HG03558 (cell line): ENCODE measurements around the gene PRR36.
"Not testable (repeated sequence)": the region's sequence is repeated elsewhere in the genome, so short reads cannot be mapped to it uniquely, and the experiment has no call there.

Experiments
- ATAC-seq: cut with Tn5 transposase; IDR thresholded peaks from one replicate; pipeline ENCODE4 v1.9.1; 2021; ENCODE audit warnings: moderate number of reproducible peaks; ENCODE audit not compliant: unreplicated experiment; ENCODE audit errors: extremely low read depth

PRR36 gene

DNA sequence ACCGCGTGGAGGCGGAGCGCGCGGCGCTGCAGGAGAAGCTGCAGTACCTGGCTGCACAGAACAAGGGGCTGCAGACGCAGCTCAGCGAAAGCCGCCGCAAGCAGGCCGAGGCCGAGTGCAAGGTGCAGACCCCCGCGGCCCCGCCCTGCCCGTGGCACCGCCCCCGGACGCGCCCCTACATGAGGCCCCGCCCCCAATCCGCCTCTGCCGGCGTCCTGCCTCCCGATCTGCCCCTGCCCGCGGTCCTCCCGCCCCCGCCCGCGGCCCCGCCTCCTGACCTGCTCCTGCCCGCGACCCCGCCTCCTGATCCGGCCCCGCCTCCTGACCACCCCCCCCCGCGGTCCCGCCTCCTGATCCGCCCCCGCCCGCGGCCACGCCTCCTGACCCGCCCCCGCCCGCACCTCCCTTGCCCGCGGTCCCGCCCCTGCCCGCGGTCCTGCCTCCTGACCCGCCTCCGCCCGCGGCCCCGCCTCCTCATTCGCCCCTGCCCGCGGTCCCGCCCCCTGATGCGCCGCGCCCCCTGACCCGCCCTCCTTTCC is 11.7 kb downstream of the PRR36 start:
- no peak for ATAC-seq

DNA sequence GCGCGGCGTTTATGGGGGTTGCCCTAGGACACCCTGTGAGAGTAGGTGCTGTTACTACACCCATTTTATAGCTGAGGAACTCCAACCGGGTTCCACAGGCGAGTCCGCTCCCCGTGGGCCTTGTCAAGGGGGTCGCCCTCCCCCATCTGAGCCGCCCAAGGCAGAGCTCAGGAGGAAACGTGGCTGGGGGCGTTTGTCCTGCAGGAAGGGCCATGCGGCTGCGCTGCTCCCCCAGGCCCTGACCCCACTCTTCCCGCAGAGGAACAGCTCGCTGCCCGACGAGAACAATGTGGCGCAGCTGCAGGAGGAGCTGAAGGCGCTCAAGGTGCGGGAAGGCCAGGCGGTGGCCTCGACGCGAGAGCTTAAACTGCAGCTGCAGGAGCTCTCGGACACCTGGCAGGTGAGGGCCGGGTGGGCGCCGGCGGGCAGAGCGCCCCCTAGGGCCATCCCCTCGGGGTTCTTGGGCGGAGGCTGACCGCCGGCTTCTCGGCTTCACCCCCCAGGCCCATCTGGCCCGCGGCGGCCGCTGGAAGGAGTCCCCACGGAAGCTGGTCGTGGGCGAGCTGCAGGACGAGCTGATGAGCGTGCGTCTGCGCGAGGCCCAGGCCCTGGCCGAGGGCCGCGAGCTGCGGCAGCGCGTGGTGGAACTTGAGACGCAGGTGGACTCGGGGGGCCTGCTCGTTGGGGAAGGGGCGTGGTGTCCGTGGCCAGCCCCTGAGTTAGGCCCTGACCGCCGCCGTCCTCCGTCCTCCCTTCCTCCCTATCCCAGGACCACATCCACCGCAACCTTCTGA is 12.4 kb downstream of the PRR36 start:
- ATAC-seq = no peak

DNA sequence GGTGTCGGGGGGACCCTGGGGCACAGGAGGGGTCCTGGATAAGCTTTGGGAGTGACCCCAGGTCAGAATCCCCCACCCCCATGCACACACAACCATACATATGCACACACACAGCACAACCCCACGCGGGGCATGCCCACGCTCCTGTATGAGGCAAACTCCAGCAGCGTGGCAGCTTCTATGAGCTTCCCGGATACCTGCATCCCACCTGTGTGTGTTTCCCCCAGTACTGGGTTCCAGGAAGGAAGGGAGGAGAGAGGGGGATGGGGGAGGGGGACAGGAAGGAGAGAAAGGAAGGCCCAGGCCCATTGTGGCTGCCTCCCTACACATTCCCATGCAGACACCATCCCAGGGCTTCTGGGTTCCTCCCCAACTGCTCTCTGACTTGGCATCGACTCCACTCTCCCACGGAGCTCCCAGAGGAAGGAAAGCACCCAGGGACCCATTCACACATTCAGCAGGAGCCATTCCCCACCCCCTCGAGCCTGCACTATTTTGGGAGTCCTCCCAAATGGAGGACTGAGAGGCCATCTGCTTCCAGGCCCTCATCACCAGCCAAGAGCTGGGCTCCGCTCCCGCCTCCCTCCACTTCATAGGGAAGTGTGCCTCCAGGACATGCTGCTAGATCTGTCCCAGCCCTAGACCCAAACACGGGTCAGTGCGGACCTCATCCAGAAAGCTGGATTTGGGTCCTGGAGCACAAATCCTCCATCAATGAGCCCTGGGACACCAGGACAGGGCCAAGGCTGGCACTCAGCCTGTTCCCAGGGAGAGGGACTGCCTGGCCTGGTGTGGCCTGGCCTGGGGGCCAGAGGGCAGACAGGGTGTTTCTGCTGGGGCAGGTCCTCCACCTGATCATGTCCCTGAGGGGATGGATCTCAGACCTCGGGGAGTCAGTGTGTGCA is 13.2 kb downstream of the PRR36 start:
- no peak for ATAC-seq

DNA sequence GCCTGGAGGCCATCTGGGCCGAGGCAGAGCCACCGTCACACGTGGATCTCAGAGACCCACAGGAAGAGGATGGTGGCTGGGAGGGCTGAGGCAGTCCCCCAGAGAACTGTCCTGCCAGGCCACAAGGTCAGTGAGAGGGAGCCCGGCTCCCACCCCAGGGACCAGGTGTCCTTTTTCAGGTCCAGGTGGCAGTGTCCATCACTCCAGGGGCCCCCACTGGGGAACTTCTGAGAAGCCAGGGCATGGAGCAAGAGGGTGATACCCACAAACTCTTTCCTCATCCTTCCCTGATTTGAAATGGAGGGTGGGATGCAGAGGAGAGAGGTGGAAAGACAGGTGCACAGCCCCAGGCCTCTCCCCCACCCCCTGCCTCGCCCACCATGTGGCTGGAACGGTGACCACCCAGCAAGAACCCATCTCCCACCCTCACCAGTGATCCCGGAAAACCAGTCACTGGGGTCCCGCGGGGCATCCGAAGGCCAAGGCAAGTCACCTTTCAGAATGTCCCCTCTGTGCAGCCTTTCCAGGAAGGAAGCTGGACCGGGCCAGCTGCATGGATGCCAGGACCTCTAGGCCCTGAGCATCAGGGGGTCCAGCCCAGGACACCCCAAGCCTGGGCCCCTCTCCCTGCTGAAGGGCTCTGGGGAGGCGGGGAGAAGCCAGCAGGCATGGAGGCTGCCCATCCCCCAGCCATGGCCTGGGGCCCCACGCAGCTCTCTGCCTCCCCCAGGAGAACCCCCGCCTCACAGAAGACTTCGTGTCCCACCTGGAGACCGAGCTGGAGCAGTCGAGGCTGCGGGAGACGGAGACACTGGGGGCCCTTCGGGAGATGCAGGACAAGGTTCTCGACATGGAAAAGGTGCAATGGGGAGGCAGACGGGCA is 14.1 kb downstream of the PRR36 start:
- ATAC-seq = no peak

DNA sequence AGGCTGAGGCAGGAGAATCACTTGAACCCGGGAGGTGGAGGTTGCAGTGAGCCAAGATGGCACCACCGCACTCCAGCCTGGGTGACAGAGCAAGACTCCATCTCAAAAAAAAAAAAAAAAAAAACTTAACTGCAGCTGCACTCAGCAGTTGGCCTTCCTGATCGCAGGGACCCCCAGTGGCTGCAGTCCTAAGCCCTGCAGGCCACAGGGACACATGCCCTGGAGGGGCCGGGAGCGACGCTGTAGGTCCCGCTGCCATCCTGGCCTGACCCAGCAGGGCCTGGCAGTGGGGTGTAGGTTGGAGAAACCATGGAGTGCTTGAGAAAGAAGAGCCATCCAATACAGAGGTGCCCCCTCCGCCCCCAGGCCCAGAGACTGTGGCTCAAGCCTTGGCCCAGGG is 15.1 kb downstream of the PRR36 start:
- not testable (repeated sequence) for ATAC-seq

DNA sequence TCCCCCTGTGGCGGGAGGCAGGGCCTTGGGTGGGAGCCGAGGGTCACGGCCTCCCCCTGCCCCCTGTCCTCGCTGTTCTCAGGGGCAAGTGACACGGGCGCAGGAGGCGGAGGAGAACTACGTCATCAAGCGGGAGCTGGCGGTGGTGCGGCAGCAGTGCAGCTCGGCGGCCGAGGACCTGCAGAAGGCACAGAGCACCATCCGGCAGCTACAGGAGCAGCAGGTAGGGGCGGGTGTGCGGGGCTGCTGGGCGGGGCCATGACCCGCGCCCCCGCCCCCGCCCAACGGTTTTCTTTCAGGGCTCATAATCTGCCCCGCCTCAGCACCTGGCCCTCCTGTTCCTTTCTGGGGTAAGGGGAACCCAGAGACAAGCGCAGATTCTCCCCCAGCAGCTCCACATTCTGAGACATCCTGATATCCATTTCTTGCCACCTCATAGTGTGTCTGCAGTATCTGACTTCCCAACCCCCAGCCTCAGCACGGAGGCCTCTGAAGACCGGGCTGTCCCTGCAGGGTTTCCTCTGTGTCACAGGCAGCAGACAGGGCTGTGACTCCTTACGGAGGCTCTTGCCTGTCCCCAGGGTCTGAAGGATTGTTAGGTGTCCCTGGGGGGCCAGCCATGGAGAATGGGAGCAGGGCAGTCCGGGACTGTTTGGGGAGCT is 15.9 kb downstream of the PRR36 start:
- no peak for ATAC-seq

DNA sequence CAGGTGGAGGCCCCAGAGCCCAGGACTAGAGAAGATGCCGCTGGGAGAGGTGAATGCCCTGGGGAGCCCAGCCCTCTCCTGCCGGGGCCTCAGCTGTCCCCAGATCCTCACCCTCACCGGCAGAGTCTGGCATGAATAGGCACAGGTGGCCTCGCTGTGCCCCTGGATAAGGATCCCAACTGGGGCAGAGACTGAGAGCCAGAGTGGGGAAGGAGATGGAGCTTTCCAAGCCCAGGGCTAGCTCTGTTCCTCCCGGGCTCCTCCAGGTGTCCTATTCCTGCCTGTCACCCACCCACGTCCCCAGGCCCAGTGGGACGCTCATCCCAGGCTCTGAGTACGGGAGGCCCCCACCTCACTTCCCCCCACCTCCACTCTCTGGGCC is 16.5 kb downstream of the PRR36 start:
- ATAC-seq = no peak

DNA sequence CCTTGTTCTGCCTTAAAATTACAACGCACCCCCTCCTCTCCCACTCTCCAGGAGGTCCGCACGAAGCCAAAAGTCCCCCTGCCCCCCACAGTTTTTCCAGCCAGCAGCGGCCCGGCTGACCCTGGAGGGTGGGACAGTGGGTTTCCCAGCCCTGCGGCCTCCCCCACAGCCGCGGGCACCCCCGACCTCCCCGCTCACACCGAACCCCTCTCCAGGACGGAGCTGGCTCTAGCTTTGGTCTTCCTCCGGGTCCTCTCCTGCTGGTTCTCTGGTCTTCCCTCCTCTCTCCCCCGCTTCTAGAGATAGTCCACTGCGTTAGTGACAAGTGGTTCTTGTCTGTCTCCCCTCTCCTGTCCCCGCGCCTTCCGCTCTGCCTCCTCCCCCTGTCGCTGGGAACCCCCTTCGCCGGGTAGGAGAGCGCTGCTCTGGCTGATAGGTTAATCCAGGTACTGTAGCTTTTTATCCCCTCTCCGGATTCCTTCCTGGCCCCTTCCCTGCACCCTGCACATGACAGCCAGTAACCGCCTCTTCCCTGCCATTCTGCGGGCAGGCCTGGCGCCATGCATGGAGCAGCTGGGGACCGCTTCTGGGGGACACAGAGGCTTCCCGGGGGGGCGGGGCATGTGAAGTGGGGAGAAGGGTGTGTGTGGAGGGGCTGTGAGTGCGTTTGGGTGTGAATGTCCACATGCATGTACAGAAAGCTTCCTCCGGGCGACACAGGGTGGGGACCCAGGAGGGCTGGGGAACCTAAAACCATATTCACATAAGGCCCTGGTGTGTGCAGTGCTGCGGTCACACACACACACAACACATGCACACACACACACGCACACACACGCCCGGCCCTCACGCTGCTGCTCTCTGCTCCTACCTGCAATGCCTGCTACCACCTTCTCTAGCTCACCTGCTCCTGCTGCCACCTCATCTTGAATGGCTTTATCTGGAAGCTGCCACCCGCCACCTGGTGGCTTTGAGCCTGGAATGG is 17.2 kb downstream of the PRR36 start:
- ATAC-seq = no peak

DNA sequence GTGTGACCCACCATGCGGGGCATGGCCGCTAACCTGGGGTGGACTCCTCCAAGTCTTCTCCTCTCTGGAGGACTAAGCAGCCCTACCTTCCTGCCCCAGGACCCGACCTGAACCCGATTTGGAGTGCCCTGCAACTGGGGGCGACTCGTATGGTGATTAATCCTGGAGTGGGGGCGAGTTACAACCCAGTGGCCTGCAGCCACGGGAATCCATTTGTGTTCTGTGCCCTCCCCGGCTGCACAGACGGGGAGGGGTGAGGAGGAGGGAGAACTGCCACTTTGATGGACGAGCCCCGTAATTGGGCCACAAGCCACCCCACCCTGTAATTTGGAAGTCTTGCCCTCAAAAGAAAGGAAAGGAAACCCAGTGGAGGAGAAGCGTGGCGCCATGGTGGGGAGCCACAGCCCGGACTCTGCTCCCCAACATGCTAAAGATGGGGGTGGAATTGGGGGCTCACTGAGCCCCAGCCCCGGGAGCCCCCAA is 18.0 kb downstream of the PRR36 start:
- no peak for ATAC-seq

DNA sequence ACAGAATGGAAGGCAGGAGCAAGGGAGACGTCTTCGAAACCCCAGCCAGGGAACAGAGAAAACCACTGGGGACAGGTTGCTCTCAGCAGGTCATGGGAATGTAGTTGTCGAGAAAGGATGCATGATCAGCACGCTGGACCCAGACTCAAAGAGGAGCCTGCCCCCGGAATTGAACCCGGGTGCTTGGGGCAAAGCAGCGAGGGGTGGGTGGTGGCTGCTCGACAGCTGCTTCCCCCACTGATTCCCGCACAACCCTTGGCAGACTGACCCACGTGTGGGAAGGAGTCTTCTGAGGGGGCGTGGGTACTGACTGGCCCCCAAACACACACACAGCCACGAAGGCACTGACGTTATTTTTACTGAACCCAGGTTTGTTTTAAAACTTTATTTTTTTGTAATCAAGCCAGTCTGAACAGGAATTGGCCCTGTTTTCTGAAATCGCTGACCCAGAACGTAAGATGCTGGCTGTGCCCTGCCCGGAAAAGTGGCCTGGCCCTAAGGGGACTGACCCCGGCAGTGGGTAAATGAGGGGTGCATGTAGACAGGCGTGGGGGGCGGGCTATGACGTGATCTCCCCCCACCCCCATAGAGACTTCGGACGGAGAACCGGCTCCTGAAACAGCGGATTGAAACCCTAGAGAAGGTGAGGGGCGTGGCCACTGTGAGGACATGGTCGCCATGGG is 18.6 kb downstream of the PRR36 start:
- no peak for ATAC-seq

DNA sequence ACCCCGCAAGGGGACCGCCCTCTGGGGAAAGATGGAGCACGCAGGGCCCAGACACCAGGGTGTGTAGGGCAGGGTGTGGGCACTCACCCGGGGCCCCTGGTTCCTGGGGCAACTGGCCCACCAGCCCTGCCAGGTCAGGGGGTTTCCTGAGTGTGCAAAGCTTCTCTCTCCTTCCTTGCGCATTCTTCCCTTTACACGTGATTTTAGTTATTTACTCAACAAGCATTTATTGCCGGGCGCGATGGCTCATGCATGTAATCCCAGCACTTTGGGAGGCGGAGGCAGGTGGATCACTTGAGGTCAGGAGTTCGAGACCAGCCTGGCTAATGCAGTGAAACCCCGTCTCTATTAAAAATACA is 20.4 kb downstream of the PRR36 start:
- no peak for ATAC-seq

DNA sequence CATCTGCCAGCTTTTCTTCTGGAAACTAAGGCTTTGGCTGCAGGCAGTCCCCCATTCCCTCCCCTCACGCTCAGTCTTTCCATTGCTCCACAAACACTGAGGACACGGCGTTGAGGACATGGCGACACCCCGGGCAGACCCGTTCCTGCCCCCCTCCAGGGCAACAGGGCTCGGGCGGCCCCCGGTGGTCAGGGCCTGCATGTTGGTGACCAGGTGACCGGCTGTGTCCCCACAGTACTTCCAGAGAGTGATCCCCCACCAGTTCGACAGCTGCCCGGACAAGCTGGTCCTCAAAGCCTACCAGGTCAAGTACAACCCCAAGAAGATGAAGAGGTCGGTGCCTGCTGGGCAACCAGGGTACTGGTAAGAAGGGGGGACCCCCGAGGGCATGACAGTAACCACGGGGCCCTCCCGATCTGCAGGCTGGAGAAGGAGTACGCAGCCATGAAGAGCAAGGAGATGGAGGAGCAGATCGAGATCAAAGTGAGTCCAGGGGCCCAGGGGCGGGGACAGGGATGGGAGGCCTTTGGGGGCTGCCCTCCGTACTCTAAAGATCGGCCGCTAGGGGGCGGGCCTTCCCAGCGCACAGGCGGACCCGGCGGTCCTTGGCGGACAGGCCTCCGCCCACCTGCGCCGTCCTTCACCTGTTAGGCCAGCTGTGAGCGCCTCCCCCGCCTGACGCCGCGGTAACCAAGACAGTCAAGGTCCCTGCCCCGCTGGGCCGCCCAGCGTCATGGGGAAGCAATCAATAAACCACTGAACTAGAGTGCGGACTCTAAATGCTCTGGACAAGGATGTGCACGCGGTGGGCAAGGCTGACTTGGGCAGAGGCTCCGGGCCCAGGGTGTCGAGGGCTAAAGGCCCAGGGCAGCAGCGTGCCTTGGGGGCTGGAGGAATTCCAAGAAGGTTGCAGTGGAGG is 21.1 kb downstream of the PRR36 start:
- ATAC-seq = no peak

DNA sequence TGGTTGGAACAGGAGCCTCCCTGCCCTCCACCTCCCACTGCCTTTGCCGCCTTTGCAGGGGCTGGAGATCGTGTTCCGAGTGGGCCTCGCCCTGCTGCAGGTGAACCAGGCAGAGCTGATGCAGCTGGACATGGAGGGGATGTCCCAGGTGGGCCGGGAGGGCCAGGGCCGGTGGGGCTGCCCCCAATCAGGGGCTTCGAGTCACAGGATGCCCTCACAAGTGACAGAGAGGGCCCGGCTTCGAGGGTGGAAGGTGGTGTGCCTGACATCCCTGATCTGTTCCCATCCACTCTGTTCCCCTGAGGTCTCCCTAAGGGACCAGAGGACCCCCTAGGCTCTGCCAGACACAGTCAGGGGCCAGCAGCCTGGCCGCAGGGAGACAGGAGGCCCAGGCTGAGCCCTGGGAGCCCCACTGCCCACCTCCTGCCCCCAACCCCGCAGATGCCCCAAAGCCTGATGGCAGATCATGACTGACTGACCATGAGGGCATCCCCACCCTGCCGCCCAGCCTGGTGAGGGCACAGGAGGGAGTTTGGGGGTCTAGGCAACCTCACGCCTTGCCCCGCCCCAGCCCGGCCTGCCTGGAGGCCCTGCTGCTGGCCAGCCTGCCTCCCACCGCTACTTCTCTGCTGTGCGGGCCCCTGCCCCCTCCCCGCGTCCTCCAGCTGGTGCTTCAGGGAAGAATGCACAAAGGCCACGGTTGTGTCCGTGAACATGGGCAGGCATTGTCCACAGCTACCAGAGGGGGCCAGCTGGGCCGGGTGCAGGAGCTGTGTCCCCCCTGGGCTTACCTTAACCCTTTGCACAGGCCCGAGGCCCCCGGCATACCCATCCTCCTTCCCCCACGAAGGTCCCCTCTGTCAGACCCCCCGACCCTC is 22.3 kb downstream of the PRR36 start:
- no peak for ATAC-seq

DNA sequence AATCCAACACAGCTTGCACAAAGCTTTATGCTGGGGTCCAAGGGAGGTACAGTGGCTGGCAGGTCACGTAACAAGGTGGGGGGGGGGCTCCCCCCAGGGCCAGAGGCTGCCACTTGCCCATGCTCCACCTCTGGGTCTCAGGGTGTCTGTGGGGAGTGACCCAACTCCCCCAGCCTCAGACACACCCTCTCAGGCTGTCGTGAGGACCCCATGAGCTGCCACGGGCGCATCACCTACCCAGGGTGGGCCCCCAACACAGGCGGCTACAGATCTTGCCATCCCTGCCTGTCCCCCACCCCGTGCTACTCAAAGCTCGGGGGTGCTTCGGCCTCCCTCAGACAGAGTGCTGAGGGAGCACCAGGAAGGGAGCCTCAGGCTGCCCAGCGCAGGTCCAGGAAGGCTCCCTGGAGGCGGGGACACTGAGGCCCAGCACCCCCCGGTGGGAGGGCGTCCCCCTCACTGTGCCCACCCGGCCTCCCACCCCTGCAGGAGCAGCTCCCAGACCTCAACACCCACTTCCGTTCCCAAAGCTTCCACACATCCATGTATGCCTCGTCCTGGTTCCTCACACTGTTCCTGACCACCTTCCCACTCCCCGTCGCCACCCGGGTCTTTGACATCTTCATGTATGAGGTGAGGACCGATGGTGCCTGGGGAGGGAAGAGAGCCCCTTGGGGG is 23.1 kb downstream of the PRR36 start:
- no peak for ATAC-seq

DNA sequence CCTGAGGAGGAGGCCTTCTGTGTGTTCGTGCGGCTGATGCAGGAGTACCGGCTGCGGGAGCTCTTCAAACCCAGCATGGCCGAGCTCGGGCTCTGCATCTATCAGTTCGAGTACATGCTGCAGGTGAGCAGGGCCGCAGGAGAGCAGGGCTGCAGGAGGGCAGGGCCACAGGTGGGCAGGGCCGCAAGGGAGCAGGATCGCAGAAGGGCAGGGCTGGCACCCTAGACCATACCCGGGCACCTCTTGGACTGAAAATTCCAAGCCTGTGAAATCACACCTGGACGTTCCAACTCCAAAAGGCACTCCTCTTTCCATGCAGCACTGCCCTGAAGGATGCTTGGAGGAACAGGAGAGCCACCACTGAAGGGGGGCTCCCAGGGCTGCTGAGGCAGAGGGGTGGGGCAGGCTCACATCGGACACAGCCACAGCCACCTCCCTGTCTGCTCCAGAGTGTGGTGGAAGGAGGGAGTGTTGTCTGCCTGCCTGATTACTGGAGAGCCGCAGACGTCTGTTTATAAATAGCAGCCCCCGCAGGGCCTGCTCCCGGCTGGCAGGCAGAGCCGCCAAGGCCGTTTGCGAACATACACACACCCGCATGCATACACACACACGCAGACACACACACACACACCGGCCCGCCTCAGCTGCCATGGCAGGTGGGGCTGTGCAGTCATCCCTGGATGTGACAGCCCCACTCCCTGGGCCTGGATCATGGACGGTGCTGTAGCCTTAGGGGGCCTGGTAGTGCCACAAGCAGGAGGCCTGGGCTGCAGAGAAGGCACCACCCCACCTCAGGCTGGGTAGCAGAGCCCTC is 24.0 kb downstream of the PRR36 start:
- ATAC-seq = no peak
